Neural cell (in vitro differentiated cells): ENCODE measurements around the gene SH3RF3. TPM values are rescaled to one million over a fixed set of nuclear protein-coding genes. Genes with fewer than 3 reads are reported as not detected.

Experiments used
- H2AFZ ChIP-seq: fragments of 200-600, 300-800 bp; sonication (generic), shearing (Covaris generic); 2 replicates; pipeline ENCODE4 v1.6.0; 2014; ENCODE audit warnings: low read depth, mild to moderate bottlenecking, antibody characterized with exemption, low read length, moderate library complexity
- H3F3A ChIP-seq: fragments of 200-600 bp; shearing (Covaris generic); 2 replicates; pipeline ENCODE4 v1.6.1; 2016; ENCODE audit warnings: mild to moderate bottlenecking, moderate library complexity, mixed read lengths, antibody characterized with exemption, low read length; ENCODE audit not compliant: insufficient read depth, poor library complexity, severe bottlenecking
- H3K27ac ChIP-seq: fragments of 200-600, 300-800 bp; sonication (generic), shearing (Covaris generic); 2 replicates; pipeline ENCODE4 v1.5.1; 2014; ENCODE audit warnings: mild to moderate bottlenecking, low read length, moderate library complexity
- H3K27me3 ChIP-seq: fragments of 300-800, 200-600 bp; sonication (generic), shearing (Covaris generic); 2 replicates; pipeline ENCODE4 v1.6.0; 2014; ENCODE audit warnings: mild to moderate bottlenecking, low read depth, low read length, moderate library complexity; ENCODE audit not compliant: insufficient read depth
- H3K36me3 ChIP-seq: fragments of 300-800, 200-600 bp; sonication (generic), shearing (Covaris generic); 2 replicates; pipeline ENCODE4 v1.5.1; 2014; ENCODE audit warnings: mild to moderate bottlenecking, antibody characterized with exemption, low read length, moderate library complexity; ENCODE audit not compliant: insufficient read depth
- H3K4me2 ChIP-seq: fragments of 300-800, 200-600 bp; sonication (generic), shearing (Covaris generic); 2 replicates; pipeline ENCODE4 v1.6.0; 2014; ENCODE audit warnings: mild to moderate bottlenecking, low read length
- H3K4me3 ChIP-seq: fragments of 300-800, 200-600 bp; sonication (generic), shearing (Covaris generic); 2 replicates; pipeline ENCODE4 v1.5.1; 2014; ENCODE audit warnings: mild to moderate bottlenecking, low read length, moderate library complexity
- H3K79me2 ChIP-seq: fragments of 200-600 bp; shearing (Covaris generic); replicated peaks from 2 replicates; pipeline ENCODE4 v1.6.0; 2014; ENCODE audit warnings: mild to moderate bottlenecking, low read length, moderate library complexity; ENCODE audit not compliant: insufficient read depth
- H3K9ac ChIP-seq: fragments of 300-800, 200-600 bp; sonication (generic), shearing (Covaris generic); 2 replicates; pipeline ENCODE4 v1.6.1; 2016; ENCODE audit warnings: mild to moderate bottlenecking, low read length, mixed read lengths
- H3K9me2 ChIP-seq: fragments of 200-600 bp; shearing (Covaris generic); 2 replicates; pipeline ENCODE4 v1.6.1; 2016; ENCODE audit warnings: mild to moderate bottlenecking, low read length, mixed read lengths; ENCODE audit not compliant: insufficient read depth
- H3K9me3 ChIP-seq: fragments of 200-600, 300-800 bp; sonication (generic), shearing (Covaris generic); 2 replicates; pipeline ENCODE4 v1.6.1; 2016; ENCODE audit warnings: mild to moderate bottlenecking, mixed run types, low read length, moderate library complexity, mixed read lengths
- H4K20me1 ChIP-seq: fragments of 200-600 bp; shearing (Covaris generic); 2 replicates; pipeline ENCODE4 v1.6.1; 2016; ENCODE audit warnings: mild to moderate bottlenecking, mixed run types; ENCODE audit not compliant: insufficient read depth
- CTCF ChIP-seq: fragments of 450-650 bp; IDR thresholded peaks from 2 replicates; pipeline ENCODE4 v1.5.1; 2014; ENCODE audit warnings: antibody characterized with exemption, mild to moderate bottlenecking, moderate library complexity; ENCODE audit not compliant: poor library complexity, severe bottlenecking
- EP300 ChIP-seq: fragments of 450-650 bp; conservative IDR thresholded peaks from 2 replicates; pipeline ENCODE4 v1.6.1; 2014; ENCODE audit warnings: antibody characterized with exemption, mild to moderate bottlenecking, moderate library complexity; ENCODE audit not compliant: poor library complexity, severe bottlenecking
- EZH2 ChIP-seq: fragments of 200-600, 300-800 bp; shearing (Covaris generic), sonication (generic); IDR thresholded peaks from 2 replicates; pipeline ENCODE4 v1.6.1; 2014; ENCODE audit warnings: antibody characterized with exemption, low read length, borderline replicate concordance, mild to moderate bottlenecking; ENCODE audit not compliant: insufficient read depth, poor library complexity, severe bottlenecking
- MXI1 ChIP-seq: fragments of 450-650 bp; conservative IDR thresholded peaks from 2 replicates; pipeline ENCODE4 v1.6.1; 2014; ENCODE audit warnings: antibody characterized with exemption, mild to moderate bottlenecking; ENCODE audit not compliant: poor library complexity, severe bottlenecking
- POLR2AphosphoS5 ChIP-seq: IDR thresholded peaks from 2 replicates; pipeline ENCODE4 v1.6.1; 2012
- RAD21 ChIP-seq: fragments of 450-650 bp; conservative IDR thresholded peaks from 2 replicates; pipeline ENCODE4 v1.6.1; 2014; ENCODE audit warnings: antibody characterized with exemption, mild to moderate bottlenecking, moderate library complexity
- SMC3 ChIP-seq: fragments of 450-650 bp; conservative IDR thresholded peaks from 2 replicates; pipeline ENCODE4 v1.6.1; 2014; ENCODE audit warnings: antibody characterized with exemption, mild to moderate bottlenecking, moderate library complexity; ENCODE audit not compliant: poor library complexity
- TAF1 ChIP-seq: IDR thresholded peaks from 2 replicates; pipeline ENCODE4 v1.6.1; 2012; ENCODE audit warnings: low read depth
- polyA plus RNA-seq: library from polyadenylated mRNA; depleted of rRNA; stranded (reverse); fragments of >200 nt; gene quantifications from 2 replicates; pipeline ENCODE4 v1.2.3, GENCODE V29; 2014
- TF ChIP-seq, protein P1 (sequence below): IDR thresholded peaks from 2 replicates; pipeline ENCODE4 v1.6.1; 2012; ENCODE audit warnings: borderline replicate concordance

The SH3RF3 gene
- polyA plus RNA-seq, 1 donor from 2014 or later = 0.53 TPM

DNA sequence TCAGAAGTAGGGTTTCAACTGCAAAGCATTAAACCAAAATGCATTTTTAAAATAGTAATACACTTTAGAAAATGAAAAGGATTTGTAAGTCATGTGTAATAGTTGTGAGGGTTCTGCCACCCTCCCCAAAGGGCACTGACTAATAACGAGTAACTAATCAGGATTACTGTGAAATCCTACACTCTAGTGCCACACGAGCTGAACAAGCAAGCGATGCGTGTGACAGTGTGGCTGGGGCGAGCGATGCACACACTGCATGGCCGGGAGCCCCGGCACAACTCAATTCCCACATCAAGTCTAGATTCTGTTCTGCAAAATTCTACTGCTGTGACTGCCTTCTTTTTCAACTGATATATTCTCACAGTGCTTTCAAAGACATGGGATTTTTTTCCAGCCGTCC is 328.4 kb downstream of the SH3RF3 start:
- H3K9ac ChIP-seq = no peak overlapping the region
- H4K20me1 ChIP-seq = no peaks in the 10 kb centered on the region
- no peak overlapping the region for H3K4me2 ChIP-seq
- H3K36me3 ChIP-seq = no peaks in the 10 kb centered on the region
- H3K9me3 ChIP-seq = no peaks in the 10 kb centered on the region
- no peaks in the 10 kb centered on the region for H3F3A ChIP-seq
- no peak overlapping the region for H3K4me3 ChIP-seq
- no peaks in the 10 kb centered on the region for H3K9me2 ChIP-seq
- H3K27ac ChIP-seq = no peak overlapping the region
- no peaks in the 10 kb centered on the region for H3K79me2 ChIP-seq
- no peak overlapping the region for H2AFZ ChIP-seq
- TF ChIP-seq MXI1 = no peak
- TF ChIP-seq, protein P1, sequence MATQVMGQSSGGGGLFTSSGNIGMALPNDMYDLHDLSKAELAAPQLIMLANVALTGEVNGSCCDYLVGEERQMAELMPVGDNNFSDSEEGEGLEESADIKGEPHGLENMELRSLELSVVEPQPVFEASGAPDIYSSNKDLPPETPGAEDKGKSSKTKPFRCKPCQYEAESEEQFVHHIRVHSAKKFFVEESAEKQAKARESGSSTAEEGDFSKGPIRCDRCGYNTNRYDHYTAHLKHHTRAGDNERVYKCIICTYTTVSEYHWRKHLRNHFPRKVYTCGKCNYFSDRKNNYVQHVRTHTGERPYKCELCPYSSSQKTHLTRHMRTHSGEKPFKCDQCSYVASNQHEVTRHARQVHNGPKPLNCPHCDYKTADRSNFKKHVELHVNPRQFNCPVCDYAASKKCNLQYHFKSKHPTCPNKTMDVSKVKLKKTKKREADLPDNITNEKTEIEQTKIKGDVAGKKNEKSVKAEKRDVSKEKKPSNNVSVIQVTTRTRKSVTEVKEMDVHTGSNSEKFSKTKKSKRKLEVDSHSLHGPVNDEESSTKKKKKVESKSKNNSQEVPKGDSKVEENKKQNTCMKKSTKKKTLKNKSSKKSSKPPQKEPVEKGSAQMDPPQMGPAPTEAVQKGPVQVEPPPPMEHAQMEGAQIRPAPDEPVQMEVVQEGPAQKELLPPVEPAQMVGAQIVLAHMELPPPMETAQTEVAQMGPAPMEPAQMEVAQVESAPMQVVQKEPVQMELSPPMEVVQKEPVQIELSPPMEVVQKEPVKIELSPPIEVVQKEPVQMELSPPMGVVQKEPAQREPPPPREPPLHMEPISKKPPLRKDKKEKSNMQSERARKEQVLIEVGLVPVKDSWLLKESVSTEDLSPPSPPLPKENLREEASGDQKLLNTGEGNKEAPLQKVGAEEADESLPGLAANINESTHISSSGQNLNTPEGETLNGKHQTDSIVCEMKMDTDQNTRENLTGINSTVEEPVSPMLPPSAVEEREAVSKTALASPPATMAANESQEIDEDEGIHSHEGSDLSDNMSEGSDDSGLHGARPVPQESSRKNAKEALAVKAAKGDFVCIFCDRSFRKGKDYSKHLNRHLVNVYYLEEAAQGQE = no peak
- TF ChIP-seq POLR2AphosphoS5 = no peak
- TF ChIP-seq TAF1 = no peak
- no peak for TF ChIP-seq SMC3
- no peak for TF ChIP-seq EP300
- no peak for TF ChIP-seq RAD21
- no peak for TF ChIP-seq EZH2
- TF ChIP-seq CTCF = no peak
- no peaks in the 10 kb centered on the region for H3K27me3 ChIP-seq

DNA sequence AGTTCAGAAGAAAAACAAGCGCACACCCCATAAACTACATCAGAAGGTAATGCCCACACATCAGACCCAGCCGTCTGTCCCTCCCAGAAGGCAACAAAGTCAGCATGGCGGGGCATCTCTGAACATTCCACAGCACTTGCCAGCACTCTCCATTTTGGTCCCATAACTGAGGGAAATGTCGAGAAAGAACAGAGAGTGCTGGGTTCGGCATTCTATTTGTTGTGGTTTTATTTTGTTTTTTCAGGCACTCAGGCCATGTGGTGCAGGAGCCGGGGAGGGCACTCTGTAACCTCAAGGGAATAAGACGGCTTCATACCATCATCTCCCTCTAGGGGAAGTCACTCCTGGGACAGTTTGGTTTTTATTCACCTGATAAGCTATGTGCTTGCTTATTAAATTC is 328.8 kb downstream of the SH3RF3 start:
- Histone ChIP-seq H3K36me3 (no peaks in the 10 kb centered on the region), H3K27ac (no peak overlapping the region), H3K4me3 (no peak overlapping the region), H3K79me2 (no peaks in the 10 kb centered on the region), H3K9me3 (no peaks in the 10 kb centered on the region), H4K20me1 (no peaks in the 10 kb centered on the region), H3K27me3 (no peaks in the 10 kb centered on the region), H3F3A (no peaks in the 10 kb centered on the region), H3K9me2 (no peaks in the 10 kb centered on the region), H3K9ac (no peak overlapping the region), H3K4me2 (no peak overlapping the region), H2AFZ (no peak overlapping the region)
- no peak for TF ChIP-seq POLR2AphosphoS5
- no peak for TF ChIP-seq SMC3
- no peak for TF ChIP-seq MXI1
- TF ChIP-seq RAD21 = no peak
- no peak for TF ChIP-seq TAF1
- no peak for TF ChIP-seq EZH2
- no peak for TF ChIP-seq CTCF
